RKO (cell line): ENCODE results near the gene COLEC12.

Experiments
- DNase-seq: peaks from one replicate; pipeline ENCODE4 v3.0.0-alpha.2; 2016; ENCODE audit warnings: low spot score

The COLEC12 gene

DNA sequence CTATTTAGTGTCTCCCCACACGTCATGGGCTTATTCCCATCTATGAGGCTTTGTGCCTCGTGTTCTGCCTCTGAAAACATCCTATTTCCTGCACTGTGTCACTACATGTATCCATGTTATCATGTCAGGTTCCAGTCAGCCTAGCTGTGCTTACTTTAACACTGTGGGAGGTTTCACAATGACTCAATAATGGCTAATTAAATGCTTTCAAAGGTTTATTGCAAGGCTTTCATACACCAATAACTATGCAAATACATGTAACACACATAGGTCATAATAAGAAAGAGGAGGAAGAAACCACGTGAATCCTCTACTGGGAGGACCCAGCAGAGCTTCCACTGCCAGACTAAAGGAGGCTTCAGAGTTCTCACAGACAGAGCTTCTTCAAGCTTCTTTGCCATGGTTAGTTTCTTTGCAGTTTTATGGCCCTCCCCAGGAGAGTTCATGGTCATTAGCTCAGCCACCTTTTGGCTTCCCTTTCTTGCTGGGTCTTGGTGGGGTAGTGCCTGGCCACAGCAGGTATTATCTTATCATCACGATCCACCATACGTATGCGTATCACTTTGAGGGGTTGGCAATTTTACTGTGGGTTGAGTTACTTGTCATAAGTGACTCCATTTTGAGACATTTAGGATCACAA lies 5.1 kb upstream of the COLEC12 start:
- DNase-seq = no peak

DNA sequence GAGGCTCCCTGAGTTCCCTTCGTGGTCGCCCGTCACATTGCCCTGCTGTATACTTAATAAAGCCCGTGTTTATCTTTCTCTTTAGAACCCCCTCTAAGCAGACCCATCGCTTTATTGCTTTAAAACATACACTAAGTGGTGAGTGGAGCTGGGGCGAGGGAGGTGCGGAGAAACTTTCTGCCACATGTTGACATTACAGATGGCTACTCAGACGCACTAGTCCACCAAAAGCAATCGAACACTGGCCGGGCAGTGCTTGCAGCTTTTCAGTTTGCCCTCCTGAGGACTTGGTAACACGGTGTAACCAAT lies 859 bp upstream of the COLEC12 start:
- no peak for DNase-seq

- DNase-seq = no peak
Measured at GRCh38 chr18:499776-500631, 497 bp downstream of the COLEC12 start.

GRCh38 chr18:498931-499775 lies 1.3 kb downstream of the COLEC12 start:
- DNase-seq = no peak

DNA sequence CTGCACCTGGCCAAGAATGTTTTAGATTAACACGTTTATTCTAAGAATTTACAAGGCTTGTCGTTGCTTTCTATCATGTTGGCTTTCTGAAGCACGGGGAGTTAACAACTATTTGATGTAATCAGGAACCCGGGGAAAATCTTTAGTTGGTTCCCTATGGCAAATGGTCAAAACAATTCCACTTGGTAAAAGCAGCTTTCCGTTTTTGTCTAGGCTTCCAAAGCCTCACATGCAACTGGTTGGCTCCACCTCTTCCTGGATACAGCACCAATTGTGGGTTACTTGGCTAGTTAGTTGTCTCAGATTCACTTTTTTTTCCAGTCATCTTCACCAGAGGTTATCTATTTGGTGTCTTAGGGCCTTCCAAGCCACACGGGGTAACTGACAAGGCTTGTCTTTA lies 2.8 kb downstream of the COLEC12 start:
- DNase-seq = no peak

- DNase-seq = no peak
Measured at GRCh38 chr18:495452-495851, 5.0 kb downstream of the COLEC12 start.

GRCh38 chr18:495017-495416 lies 5.5 kb downstream of the COLEC12 start:
- no peak for DNase-seq

GRCh38 chr18:493986-494983 lies 6.2 kb downstream of the COLEC12 start:
- no peak for DNase-seq

DNA sequence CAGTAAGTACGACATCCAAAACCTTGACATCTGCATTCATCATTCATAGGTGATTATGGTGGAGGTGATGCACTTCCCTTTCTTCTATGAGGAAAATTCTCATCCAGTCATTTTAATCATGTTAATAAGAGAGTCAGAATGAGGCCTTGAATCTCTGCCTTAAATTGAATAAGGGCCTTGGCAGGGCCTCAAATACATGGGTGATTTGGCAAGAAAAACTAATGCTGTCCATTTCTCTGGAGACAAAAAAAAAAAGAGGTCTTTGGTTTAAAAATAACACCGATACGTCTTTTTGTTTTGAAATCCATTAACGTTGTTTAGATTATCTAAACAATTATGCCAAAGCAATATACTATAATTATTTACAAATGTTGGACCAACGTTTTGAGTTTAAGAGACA lies 8.1 kb downstream of the COLEC12 start:
- DNase-seq = no peak

- DNase-seq = no peak
Measured at GRCh38 chr18:490624-491023, 9.9 kb downstream of the COLEC12 start.

DNA sequence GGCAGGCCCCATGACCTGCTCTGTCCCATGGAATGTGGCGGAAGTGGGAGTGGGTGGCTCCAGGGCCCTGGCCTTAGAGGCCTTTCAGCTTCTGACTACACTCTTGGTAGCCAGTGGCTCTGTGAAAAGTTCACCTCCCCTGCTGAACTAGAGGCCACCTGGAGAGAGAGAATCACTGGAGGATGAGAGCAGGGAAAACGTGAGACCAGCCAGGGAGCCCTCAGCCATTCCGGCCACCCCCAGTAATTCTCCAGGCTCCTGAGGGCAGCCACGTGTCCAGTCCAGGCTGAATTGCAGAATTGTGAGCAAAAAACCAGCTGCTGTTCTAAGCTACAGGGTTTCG lies 10.5 kb downstream of the COLEC12 start:
- DNase-seq = no peak

- DNase-seq = peak; percentile 47
Measured at GRCh38 chr18:489244-490023, 11.1 kb downstream of the COLEC12 start.

- DNase-seq = no peak
Measured at GRCh38 chr18:486929-487740, 13.4 kb downstream of the COLEC12 start.

- no peak for DNase-seq
Measured at GRCh38 chr18:484749-485464, 15.6 kb downstream of the COLEC12 start.

DNA sequence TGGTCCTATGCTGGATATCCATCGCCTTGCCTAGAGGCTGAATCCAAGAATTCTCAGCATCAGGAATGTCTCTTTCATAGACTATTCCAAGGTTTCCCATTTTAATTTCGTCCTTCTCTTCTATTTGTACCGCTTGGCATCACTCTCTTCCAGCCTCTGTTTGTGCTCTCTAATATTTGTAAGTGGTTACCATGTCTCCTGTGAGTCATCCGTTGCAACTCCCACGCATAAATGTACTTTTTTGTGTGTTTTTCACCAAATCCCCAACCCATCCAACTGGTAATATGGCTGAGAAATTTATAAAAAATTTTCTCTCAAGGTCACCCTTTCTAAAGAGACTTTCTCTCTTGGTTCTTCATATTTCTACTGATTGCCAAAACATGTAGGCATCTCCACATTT lies 21.8 kb downstream of the COLEC12 start:
- peak; percentile 27 for DNase-seq

DNA sequence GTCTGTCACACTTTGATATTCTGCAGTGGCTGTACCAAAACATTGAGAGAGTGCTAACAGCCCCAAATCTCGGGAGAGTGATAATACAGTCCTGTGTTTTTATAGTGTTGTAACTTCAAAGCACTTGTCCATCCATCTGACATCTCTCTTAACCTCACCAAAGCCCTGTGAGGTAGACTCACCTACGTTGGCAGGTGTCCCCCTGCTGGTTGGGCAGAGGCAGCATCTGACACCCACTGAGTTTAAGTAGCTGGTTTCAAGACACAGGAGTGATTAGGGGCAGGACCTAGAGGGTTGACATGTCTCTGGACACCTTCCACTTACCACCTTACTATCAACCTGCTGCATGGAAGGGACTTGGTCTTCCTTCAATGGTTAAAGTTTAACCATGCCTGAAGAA lies 22.9 kb downstream of the COLEC12 start:
- no peak for DNase-seq

GRCh38 chr18:476251-476664 lies 24.2 kb downstream of the COLEC12 start:
- no peak for DNase-seq

GRCh38 chr18:475202-476031 lies 25.1 kb downstream of the COLEC12 start:
- DNase-seq = peak; percentile 25
